Stomach (tissue), 4 donors: ENCODE measurements around the gene BOLA1.
"Not testable (repeated sequence)": the region's sequence is repeated elsewhere in the genome, so short reads cannot be mapped to it uniquely, and the experiment has no call there.

Source experiments
- EP300 ChIP-seq: sonication (generic); formaldehyde crosslinking; IDR thresholded peaks from one replicate; pipeline ENCODE4 v1.6.1; 2017; ENCODE audit warnings: antibody characterized with exemption
- POLR2A ChIP-seq, 4 donors: fragments of 450-650 bp; IDR thresholded peaks; one replicate each; pipeline ENCODE4 v1.6.1; 2016; ENCODE audit warnings: antibody characterized with exemption in 4 of 4, control low read depth in 2 of 4, mild to moderate bottlenecking in 1 of 4, moderate library complexity in 1 of 4
- TF ChIP-seq, protein P1 (sequence below), 7 experiments: fragments of 450-650 bp in 4 of 7; fragments of 200-600 bp in 3 of 7; sonication (generic) in 3 of 7; IDR thresholded peaks; one replicate each; pipeline ENCODE4 v1.5.1; 2016 to 2019; ENCODE audit warnings: antibody characterized with exemption in 7 of 7, control low read depth in 2 of 7, mild to moderate bottlenecking in 1 of 7

DNA sequence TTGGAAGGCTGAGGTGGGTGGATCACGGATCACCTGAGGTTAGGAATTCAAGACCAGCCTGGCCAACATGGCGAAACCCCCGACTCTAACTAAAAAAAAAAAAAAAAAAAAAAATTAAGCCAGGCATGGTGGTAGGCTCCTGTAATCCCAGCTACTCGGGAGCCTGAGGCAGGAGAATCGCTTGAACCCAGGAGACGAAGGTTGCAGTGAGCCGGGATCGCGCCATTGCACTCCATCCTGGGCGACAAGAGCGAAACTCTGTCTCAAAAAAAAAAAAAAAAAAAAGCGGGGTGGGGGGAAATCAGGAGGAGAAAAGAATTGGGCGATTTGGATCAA lies 39.3 kb downstream of the BOLA1 start:
- TF ChIP-seq, protein P1, sequence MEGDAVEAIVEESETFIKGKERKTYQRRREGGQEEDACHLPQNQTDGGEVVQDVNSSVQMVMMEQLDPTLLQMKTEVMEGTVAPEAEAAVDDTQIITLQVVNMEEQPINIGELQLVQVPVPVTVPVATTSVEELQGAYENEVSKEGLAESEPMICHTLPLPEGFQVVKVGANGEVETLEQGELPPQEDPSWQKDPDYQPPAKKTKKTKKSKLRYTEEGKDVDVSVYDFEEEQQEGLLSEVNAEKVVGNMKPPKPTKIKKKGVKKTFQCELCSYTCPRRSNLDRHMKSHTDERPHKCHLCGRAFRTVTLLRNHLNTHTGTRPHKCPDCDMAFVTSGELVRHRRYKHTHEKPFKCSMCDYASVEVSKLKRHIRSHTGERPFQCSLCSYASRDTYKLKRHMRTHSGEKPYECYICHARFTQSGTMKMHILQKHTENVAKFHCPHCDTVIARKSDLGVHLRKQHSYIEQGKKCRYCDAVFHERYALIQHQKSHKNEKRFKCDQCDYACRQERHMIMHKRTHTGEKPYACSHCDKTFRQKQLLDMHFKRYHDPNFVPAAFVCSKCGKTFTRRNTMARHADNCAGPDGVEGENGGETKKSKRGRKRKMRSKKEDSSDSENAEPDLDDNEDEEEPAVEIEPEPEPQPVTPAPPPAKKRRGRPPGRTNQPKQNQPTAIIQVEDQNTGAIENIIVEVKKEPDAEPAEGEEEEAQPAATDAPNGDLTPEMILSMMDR (IDR thresholded peaks at IDR 0.05) = not testable (repeated sequence)
- TF ChIP-seq POLR2A (IDR thresholded peaks at IDR 0.05); EP300: not testable (repeated sequence)
